ENCODE measurements around the gene WASL. TPM values are rescaled to one million over a fixed set of nuclear protein-coding genes. Genes with fewer than 3 reads are reported as not detected.
"Not testable (repeated sequence)": the region's sequence is repeated elsewhere in the genome, so short reads cannot be mapped to it uniquely, and the experiment has no call there.

The WASL gene
- polyA plus RNA-seq, 3 donors: 81.0 to 85.6 (median 83.5) TPM

DNA sequence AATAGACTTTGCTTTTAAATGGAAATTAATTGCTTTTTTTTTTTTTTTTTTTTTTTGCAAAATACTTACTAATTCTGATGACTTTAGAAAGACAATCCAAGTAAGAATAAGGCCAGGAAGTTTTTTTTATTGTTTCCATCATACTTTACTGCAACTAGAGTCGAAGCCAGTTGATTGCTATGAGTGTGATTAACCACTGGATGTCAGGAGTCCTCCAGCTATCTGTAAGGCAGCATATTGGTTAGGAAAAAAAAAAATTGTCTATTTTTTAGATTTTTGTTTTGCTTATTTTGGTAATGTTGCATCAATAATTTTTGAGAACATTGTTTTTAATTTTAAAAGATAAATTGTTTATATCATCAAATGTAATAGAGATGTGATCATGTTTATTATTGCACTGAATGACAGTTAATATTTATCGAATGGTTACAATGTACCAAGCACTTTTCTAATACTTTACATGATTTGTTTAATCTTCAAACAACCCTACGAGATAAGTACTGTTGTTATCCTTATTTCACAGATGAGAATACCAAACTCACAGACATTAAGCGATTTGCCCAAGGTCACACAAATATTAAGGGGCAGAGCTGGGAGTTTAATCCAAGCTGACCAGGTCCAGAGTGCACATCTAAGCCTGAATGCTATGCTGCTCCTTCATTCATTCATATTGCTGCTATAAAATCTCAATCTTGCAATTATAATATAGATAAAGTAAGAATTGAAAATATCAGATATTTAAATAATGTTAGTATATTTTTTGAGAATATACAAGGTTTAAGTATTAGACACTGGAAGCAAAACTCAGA, 113.0 kb downstream of the WASL start:
- no peak for DNase-seq (ENCODE audit: low read depth in 3 of 3, low spot score in 2 of 3)

DNA sequence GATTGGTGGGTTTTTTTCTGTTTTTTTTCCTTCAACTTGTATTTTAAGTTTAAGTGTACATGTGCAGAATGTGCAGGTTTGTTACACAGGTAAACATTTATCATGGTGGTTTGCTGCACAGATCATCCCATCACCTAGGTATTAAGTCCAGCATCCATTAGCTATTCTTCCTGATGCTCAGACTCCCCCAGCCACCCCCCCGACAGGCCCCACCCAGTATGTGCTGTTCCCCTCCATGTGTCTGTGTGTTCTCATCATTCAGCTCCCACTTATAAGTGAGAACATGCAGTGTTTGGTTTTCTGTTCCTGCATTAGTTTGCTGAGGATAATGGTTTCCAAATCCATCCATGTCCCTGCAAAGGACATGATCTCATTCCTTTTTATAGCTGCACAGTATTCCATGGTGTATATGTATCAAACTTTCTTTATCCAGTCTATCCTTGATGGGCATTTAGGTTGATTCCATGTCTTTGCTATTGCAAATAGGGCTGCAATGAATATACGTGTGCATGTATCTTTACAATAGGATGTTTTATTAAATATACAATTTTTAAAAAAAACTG, 114.7 kb downstream of the WASL start:
- DNase-seq (ENCODE audit: low read depth in 3 of 3, low spot score in 2 of 3): not testable (repeated sequence)

DNA sequence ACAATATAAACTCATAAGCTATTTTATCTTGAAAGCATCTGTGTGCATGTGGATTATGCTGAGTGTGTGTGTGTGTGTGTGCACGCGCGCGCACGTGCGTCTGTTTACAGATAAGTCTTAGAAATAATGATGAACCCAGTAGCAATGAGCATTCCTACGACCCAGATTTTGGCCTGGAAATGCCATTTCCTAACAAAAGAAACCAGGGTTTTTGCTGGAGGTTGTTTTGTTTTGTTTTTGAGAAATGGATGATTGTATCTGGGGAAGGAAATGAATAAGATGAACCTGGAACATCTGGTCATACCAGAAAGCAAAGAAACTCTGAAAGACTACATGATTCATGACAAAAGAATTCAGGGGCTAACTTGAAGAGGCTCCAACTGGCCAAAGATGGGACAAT, 115.2 kb downstream of the WASL start:
- DNase-seq (ENCODE audit: low read depth in 3 of 3, low spot score in 2 of 3): no peak

DNA sequence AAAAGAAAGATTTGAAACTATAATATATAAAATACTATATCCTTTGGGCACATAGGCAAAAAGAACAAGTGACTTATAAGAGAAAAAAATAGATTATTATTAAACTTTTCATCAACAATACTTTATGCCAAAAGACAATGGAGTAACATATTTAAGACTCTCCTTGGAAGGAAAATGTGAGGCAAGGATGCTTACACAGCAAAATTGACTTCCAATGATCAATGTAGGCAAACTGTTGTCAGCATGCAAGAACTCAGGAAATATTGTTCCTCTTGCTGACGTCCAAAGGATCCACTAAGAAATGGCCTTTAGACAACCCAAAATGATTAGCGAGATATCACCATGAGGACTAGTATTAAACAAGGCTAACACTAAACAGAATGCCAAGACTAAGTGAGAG, 116.0 kb downstream of the WASL start:
- DNase-seq (ENCODE audit: low read depth in 3 of 3, low spot score in 2 of 3): no peak

Other genes with a start within 250 kb of the WASL start
- gene IQUB, start 214.4 kb downstream of the WASL start, polyA plus RNA-seq (ENCODE audit: insufficient read length in 3 of 3): 1 to 10 TPM; 5.2 to 6.7 (median 6.2) TPM
- 100 to 1,000 TPM; 218 to 243 (median 240) TPM for gene NDUFA5, start 191.2 kb downstream of the WASL start, polyA plus RNA-seq (ENCODE audit: insufficient read length in 3 of 3)
- gene ASB15, start 147.2 kb downstream of the WASL start, polyA plus RNA-seq (ENCODE audit: insufficient read length in 3 of 3): 1 to 10 TPM; 1.1 to 2.0 (median 1.8) TPM
- gene LMOD2, start 93.1 kb downstream of the WASL start, polyA plus RNA-seq (ENCODE audit: insufficient read length in 3 of 3): under 1 TPM in 2 of 3 donors, not detected in 1; 0.10 to 0.15 TPM
- under 1 TPM in 2 of 3 donors, not detected in 1; 0.12 to 0.16 TPM for gene HYAL4, start 96.2 kb upstream of the WASL start, polyA plus RNA-seq (ENCODE audit: insufficient read length in 3 of 3)
- gene SPAM1, start 176.2 kb upstream of the WASL start, polyA plus RNA-seq (ENCODE audit: insufficient read length in 3 of 3): not detected